ENCODE results near the gene FOXRED1.
A peak's percentile ranks its signal among the peaks of the same experiment; 100 is the strongest.

FOXRED1 gene

DNA sequence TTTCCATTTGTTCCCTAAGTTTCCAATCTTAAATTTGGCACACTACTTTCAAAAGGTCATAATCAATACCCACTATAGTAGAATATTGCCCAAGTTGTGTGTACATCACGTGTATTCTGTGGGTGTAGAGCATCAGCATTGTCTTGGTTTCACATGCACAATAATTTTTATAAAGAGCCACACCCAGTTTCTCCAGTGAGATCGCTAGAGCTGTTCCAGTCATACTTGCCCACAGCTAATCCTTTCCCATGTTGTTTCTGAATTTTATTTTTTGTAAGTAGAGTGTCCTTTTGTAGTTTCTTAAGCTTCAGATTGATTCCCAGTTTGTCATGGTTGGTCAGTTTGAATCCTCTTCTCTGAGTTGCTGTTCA lies 43.7 kb upstream of the FOXRED1 start:
- Histone ChIP-seq H3K4me3 (replicated peaks; ENCODE audit: insufficient read depth, low read length) (no peak overlapping the region), H3K27me3 (ENCODE audit: insufficient read depth, poor library complexity, severe bottlenecking) (no peaks in the 10 kb centered on the region), H3K27ac (replicated peaks) (peak overlapping the region; percentile 65)
- no peak for TF ChIP-seq GABPA (IDR thresholded peaks at IDR 0.05; ENCODE audit: low read depth)
- TF ChIP-seq SPI1 (IDR thresholded peaks at IDR 0.05; ENCODE audit: borderline replicate concordance, low read depth): no peak
- TF ChIP-seq, protein P1, sequence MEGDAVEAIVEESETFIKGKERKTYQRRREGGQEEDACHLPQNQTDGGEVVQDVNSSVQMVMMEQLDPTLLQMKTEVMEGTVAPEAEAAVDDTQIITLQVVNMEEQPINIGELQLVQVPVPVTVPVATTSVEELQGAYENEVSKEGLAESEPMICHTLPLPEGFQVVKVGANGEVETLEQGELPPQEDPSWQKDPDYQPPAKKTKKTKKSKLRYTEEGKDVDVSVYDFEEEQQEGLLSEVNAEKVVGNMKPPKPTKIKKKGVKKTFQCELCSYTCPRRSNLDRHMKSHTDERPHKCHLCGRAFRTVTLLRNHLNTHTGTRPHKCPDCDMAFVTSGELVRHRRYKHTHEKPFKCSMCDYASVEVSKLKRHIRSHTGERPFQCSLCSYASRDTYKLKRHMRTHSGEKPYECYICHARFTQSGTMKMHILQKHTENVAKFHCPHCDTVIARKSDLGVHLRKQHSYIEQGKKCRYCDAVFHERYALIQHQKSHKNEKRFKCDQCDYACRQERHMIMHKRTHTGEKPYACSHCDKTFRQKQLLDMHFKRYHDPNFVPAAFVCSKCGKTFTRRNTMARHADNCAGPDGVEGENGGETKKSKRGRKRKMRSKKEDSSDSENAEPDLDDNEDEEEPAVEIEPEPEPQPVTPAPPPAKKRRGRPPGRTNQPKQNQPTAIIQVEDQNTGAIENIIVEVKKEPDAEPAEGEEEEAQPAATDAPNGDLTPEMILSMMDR (IDR thresholded peaks at IDR 0.05; ENCODE audit: insufficient read depth, low read length): no peak
- no peak for TF ChIP-seq POLR2AphosphoS5 (IDR thresholded peaks at IDR 0.05; ENCODE audit: low read depth)
- TF ChIP-seq, protein P2, sequence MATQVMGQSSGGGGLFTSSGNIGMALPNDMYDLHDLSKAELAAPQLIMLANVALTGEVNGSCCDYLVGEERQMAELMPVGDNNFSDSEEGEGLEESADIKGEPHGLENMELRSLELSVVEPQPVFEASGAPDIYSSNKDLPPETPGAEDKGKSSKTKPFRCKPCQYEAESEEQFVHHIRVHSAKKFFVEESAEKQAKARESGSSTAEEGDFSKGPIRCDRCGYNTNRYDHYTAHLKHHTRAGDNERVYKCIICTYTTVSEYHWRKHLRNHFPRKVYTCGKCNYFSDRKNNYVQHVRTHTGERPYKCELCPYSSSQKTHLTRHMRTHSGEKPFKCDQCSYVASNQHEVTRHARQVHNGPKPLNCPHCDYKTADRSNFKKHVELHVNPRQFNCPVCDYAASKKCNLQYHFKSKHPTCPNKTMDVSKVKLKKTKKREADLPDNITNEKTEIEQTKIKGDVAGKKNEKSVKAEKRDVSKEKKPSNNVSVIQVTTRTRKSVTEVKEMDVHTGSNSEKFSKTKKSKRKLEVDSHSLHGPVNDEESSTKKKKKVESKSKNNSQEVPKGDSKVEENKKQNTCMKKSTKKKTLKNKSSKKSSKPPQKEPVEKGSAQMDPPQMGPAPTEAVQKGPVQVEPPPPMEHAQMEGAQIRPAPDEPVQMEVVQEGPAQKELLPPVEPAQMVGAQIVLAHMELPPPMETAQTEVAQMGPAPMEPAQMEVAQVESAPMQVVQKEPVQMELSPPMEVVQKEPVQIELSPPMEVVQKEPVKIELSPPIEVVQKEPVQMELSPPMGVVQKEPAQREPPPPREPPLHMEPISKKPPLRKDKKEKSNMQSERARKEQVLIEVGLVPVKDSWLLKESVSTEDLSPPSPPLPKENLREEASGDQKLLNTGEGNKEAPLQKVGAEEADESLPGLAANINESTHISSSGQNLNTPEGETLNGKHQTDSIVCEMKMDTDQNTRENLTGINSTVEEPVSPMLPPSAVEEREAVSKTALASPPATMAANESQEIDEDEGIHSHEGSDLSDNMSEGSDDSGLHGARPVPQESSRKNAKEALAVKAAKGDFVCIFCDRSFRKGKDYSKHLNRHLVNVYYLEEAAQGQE (IDR thresholded peaks at IDR 0.05; ENCODE audit: insufficient replicate concordance, low read depth): no peak
- DNase-seq (ENCODE audit: low read depth in 1 of 2, low spot score in 1 of 2): no peak

DNA sequence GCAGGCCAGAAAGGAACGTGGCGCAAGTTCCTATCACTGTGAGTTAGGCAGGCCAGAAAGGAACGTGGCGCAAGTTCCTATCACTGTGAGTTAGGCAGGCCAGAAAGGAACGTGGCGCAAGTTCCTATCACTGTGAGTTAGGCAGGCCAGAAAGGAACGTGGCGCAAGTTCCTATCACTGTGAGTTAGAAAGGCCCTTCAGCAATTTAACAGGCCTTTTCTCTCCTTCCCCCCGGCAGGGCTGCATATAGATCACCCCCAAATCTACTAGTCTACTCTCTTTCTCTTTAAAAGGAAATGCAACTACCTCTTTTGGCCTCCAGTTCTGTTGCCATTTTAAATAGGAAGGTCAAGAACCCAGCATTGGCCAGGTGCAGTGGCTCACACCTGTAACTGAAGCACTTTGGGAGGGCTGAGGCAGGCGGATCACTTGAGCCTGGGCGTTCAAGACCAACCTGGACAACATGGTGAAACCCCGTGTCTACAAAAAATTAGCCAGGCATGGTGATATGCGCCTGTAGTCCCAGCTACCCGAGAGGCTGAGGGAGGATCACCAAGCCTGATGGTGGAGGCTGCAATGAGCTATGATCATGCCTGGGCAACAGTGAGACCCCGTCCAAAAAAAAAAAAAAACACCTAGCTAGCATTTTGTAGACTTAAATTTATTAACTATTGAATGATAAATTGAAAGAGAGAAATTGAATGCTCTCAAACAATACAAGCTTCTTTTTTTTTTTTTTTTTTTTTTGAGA lies 42.4 kb upstream of the FOXRED1 start:
- no peak for TF ChIP-seq SPI1 (IDR thresholded peaks at IDR 0.05; ENCODE audit: borderline replicate concordance, low read depth)
- TF ChIP-seq POLR2AphosphoS5 (IDR thresholded peaks at IDR 0.05; ENCODE audit: low read depth): no peak
- no peak for TF ChIP-seq GABPA (IDR thresholded peaks at IDR 0.05; ENCODE audit: low read depth)
- TF ChIP-seq, protein P1 (IDR thresholded peaks at IDR 0.05; ENCODE audit: insufficient read depth, low read length): no peak
- TF ChIP-seq, protein P2 (IDR thresholded peaks at IDR 0.05; ENCODE audit: insufficient replicate concordance, low read depth): no peak
- H3K27ac ChIP-seq (replicated peaks): peak overlapping the region; percentile 62
- H3K4me3 ChIP-seq (replicated peaks; ENCODE audit: insufficient read depth, low read length): no peak overlapping the region
- DNase-seq (ENCODE audit: low read depth in 1 of 2, low spot score in 1 of 2): peak; percentile 7 to 24
- H3K27me3 ChIP-seq (ENCODE audit: insufficient read depth, poor library complexity, severe bottlenecking): no peaks in the 10 kb centered on the region

DNA sequence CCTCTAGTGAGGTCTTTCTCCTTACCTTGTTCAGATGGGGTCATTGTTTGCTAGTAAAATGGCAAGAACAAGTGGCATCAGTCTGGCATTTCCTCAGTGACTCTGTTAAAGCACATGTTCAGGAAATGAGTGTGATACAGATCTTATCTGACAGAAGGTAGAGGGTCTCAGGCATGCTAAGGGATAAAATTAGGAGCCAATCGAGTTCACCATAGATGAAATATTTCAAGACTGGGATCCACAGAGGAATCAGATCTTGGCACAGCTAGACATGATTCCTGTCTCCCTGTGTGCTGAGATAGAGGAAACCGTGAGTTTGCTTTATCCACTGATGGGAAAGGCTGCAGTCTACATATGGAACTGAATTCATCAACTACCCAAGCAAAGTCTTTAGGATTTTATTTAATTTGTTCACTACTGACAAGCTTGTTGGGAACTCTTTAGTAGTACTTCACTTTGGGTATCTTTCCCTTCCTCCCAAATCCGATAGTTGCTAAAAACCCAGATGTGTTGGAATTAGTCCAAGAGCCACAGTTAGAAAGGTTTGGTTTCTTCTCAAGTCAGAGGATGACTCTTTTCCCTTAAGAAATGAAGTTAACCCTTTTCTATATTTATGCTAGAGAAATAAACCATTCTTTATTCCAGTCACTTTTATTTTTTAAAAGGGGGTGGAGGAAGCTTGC lies 39.0 kb upstream of the FOXRED1 start:
- Histone ChIP-seq H3K27me3 (ENCODE audit: insufficient read depth, poor library complexity, severe bottlenecking) (no peaks in the 10 kb centered on the region), H3K27ac (replicated peaks) (no peak overlapping the region), H3K4me3 (replicated peaks; ENCODE audit: insufficient read depth, low read length) (no peak overlapping the region)
- TF ChIP-seq SPI1 (IDR thresholded peaks at IDR 0.05; ENCODE audit: borderline replicate concordance, low read depth) (no peak), GABPA (IDR thresholded peaks at IDR 0.05; ENCODE audit: low read depth) (no peak), POLR2AphosphoS5 (IDR thresholded peaks at IDR 0.05; ENCODE audit: low read depth) (no peak)
- TF ChIP-seq, protein P1 (IDR thresholded peaks at IDR 0.05; ENCODE audit: insufficient read depth, low read length): no peak
- TF ChIP-seq, protein P2 (IDR thresholded peaks at IDR 0.05; ENCODE audit: insufficient replicate concordance, low read depth): no peak
- no peak for DNase-seq (ENCODE audit: low read depth in 1 of 2, low spot score in 1 of 2)
